COLO668 (cell line): ENCODE data around the gene UGT1A5.

Source experiments
- DNase-seq: peaks from one replicate; lab custom pipeline; 2025; ENCODE audit not compliant: unreplicated experiment; lab: John Stamatoyannopoulos, UW

Gene UGT1A5

GRCh38 chr2:233775414-233775813 lies 62.7 kb downstream of the UGT1A5 start:
- no peak for DNase-seq

GRCh38 chr2:233778030-233778429 lies 65.3 kb downstream of the UGT1A5 start, which contains the start of gene MROH2A:
Gene MROH2A (plus strand): TSS chr2:233778330. CDS start chr2:233779359, 1,029 bp downstream.
- DNase-seq, result no peak

GRCh38 chr2:233779722-233780121 lies 67.0 kb downstream of the UGT1A5 start:
- no peak for DNase-seq

- DNase-seq, result no peak
These were observed 68.1 kb downstream of the UGT1A5 start for GRCh38 chr2:233780771-233781170.

GRCh38 chr2:233789554-233789953 lies 76.8 kb downstream of the UGT1A5 start:
- no peak for DNase-seq

GRCh38 chr2:233791151-233791882 lies 78.6 kb downstream of the UGT1A5 start:
- no peak for DNase-seq

GRCh38 chr2:233791883-233792329 lies 79.2 kb downstream of the UGT1A5 start:
- no peak for DNase-seq

GRCh38 chr2:233792720-233793119 lies 80.0 kb downstream of the UGT1A5 start:
- no peak for DNase-seq

GRCh38 chr2:233793465-233794127 lies 80.9 kb downstream of the UGT1A5 start:
- DNase-seq, result no peak

GRCh38 chr2:233794128-233794658 lies 81.5 kb downstream of the UGT1A5 start:
- DNase-seq, result no peak

GRCh38 chr2:233795735-233796171 lies 83.0 kb downstream of the UGT1A5 start:
- DNase-seq, result no peak

GRCh38 chr2:233796254-233796653 lies 83.5 kb downstream of the UGT1A5 start:
- DNase-seq, result no peak

- no peak for DNase-seq
These were observed 85.8 kb downstream of the UGT1A5 start for GRCh38 chr2:233798335-233799086.

GRCh38 chr2:233799087-233799665 lies 86.5 kb downstream of the UGT1A5 start:
- DNase-seq, result no peak

GRCh38 chr2:233799716-233800115 lies 87.0 kb downstream of the UGT1A5 start:
- DNase-seq, result no peak

- no peak for DNase-seq
These were observed 87.5 kb downstream of the UGT1A5 start for GRCh38 chr2:233800208-233800607.

- DNase-seq, result no peak
These were observed 88.8 kb downstream of the UGT1A5 start for GRCh38 chr2:233801357-233802131.

GRCh38 chr2:233802132-233802815 lies 89.6 kb downstream of the UGT1A5 start:
- DNase-seq, result no peak

GRCh38 chr2:233803292-233803911 lies 90.7 kb downstream of the UGT1A5 start:
- DNase-seq, result no peak
